Measurements from ENCODE around the gene PRDX5. TPM values are rescaled to one million over a fixed set of nuclear protein-coding genes. Genes with fewer than 3 reads are reported as not detected.

The PRDX5 gene
- total RNA-seq, 1 donor from 2014 or later = 217 TPM

- DNase-seq (ENCODE audit: low read depth in 2 of 2) = no peak
These were observed 28.8 kb upstream of the PRDX5 start for GRCh38 chr11:64289002-64289564.

GRCh38 chr11:64290352-64291261 lies 27.3 kb upstream of the PRDX5 start:
- no peak for DNase-seq (ENCODE audit: low read depth in 2 of 2)

GRCh38 chr11:64291262-64291751 lies 26.6 kb upstream of the PRDX5 start, which contains the start of gene KCNK4:
TSS of gene KCNK4 (plus strand) at chr11:64291302. CDS start at chr11:64293019, 1,717 bp downstream.
- no peak for DNase-seq (ENCODE audit: low read depth in 2 of 2)

- no peak for DNase-seq (ENCODE audit: low read depth in 2 of 2)
These were observed 26.0 kb upstream of the PRDX5 start for GRCh38 chr11:64291752-64292459.

GRCh38 chr11:64292460-64293254 lies 25.3 kb upstream of the PRDX5 start:
- DNase-seq (ENCODE audit: low read depth in 2 of 2) = no peak

- no peak for DNase-seq (ENCODE audit: low read depth in 2 of 2)
These were observed 23.1 kb upstream of the PRDX5 start for GRCh38 chr11:64294774-64295173.

GRCh38 chr11:64295760-64296159 lies 22.2 kb upstream of the PRDX5 start:
- no peak for DNase-seq (ENCODE audit: low read depth in 2 of 2)

- no peak for DNase-seq (ENCODE audit: low read depth in 2 of 2)
These were observed 21.7 kb upstream of the PRDX5 start for GRCh38 chr11:64296236-64296635.

GRCh38 chr11:64296830-64297698 lies 20.9 kb upstream of the PRDX5 start:
- no peak for DNase-seq (ENCODE audit: low read depth in 2 of 2)

GRCh38 chr11:64297699-64298358 lies 20.1 kb upstream of the PRDX5 start:
- no peak for DNase-seq (ENCODE audit: low read depth in 2 of 2)

- peak in 1 of 2 donors; percentile 28 for DNase-seq (ENCODE audit: low read depth in 2 of 2)
These were observed 18.7 kb upstream of the PRDX5 start for GRCh38 chr11:64298966-64299846.

GRCh38 chr11:64299847-64300648 lies 17.9 kb upstream of the PRDX5 start, which contains the start of gene CATSPERZ:
TSS of gene CATSPERZ (plus strand) at chr11:64300358. CDS start at chr11:64300411, 53 bp downstream.
- DNase-seq (ENCODE audit: low read depth in 2 of 2) = no peak

GRCh38 chr11:64303109-64304031 lies 14.6 kb upstream of the PRDX5 start:
- DNase-seq (ENCODE audit: low read depth in 2 of 2) = no peak

- no peak for DNase-seq (ENCODE audit: low read depth in 2 of 2)
These were observed 13.9 kb upstream of the PRDX5 start for GRCh38 chr11:64304032-64304315.

GRCh38 chr11:64304316-64305072 lies 13.4 kb upstream of the PRDX5 start:
- peak; percentile 69 to 88 for DNase-seq (ENCODE audit: low read depth in 2 of 2)

- DNase-seq (ENCODE audit: low read depth in 2 of 2) = peak; percentile 91 to 99
These were observed 12.7 kb upstream of the PRDX5 start, which contains the start of gene ESRRA for GRCh38 chr11:64305075-64305690. TSS of gene ESRRA (plus strand) at chr11:64305524. CDS start at chr11:64307180, 1,656 bp downstream.
